Heart right ventricle (tissue), 16 donors: ENCODE data around the gene GSN. TPM values are rescaled to one million over a fixed set of nuclear protein-coding genes. Genes with fewer than 3 reads are reported as not detected.

Experiments used
- ATAC-seq, 8 donors: fragments of 200-7000 bp; cut with Tn5 transposase; one replicate each; pipeline ENCODE4 v1.9.1; 2020; ENCODE audit warnings: mild to moderate bottlenecking in 8 of 8, moderate library complexity in 8 of 8, moderate number of reproducible peaks in 1 of 8
- DNase-seq, 2 donors: peaks; one replicate each; pipeline ENCODE4 v3.0.0-alpha.2; 2020
- H3K27ac ChIP-seq, 10 donors: fragments of 200-600 bp; sonication (generic) in 2 of 10; one replicate each; pipeline versions ENCODE4 v1.5.0 to v1.8.0; 2020 to 2022; ENCODE audit warnings: mild to moderate bottlenecking in 3 of 10
- H3K27me3 ChIP-seq, 7 donors: fragments of 200-600 bp; one replicate each; pipeline ENCODE4 v1.8.0; 2021 to 2022; ENCODE audit warnings: mild to moderate bottlenecking in 2 of 7
- H3K36me3 ChIP-seq, 9 donors: fragments of 200-600 bp; sonication (generic) in 1 of 9; one replicate each; pipeline versions ENCODE4 v1.5.0 to v1.8.0; 2020 to 2022; ENCODE audit warnings: mild to moderate bottlenecking in 2 of 9
- H3K4me1 ChIP-seq, 9 donors: fragments of 200-600 bp; sonication (generic) in 1 of 9; one replicate each; pipeline versions ENCODE4 v1.5.0 to v1.8.0; 2020 to 2022; ENCODE audit warnings: mild to moderate bottlenecking in 4 of 9
- H3K4me3 ChIP-seq, 10 donors: fragments of 200-600 bp; sonication (generic) in 2 of 10; one replicate each; pipeline versions ENCODE4 v1.5.0 to v1.8.0; 2020 to 2022; ENCODE audit warnings: mild to moderate bottlenecking in 7 of 10, moderate library complexity in 2 of 10
- H3K9me3 ChIP-seq, 11 donors: fragments of 200-600 bp in 10 of 11; sonication (generic) in 2 of 11; one replicate each; pipeline versions ENCODE4 v1.5.0 to v1.8.0; 2013 to 2022; ENCODE audit warnings: mild to moderate bottlenecking in 2 of 11, control low read depth in 1 of 11, moderate library complexity in 1 of 11
- CTCF ChIP-seq, 9 donors: fragments of 200-600 bp; sonication (generic) in 2 of 9; IDR thresholded peaks; one replicate each; pipeline versions ENCODE4 v1.5.0 to v1.8.0; 2021 to 2022; ENCODE audit warnings: antibody characterized with exemption in 9 of 9, mild to moderate bottlenecking in 5 of 9, moderate library complexity in 1 of 9
- WGBS, 2 donors: extraction: QIAGEN DNeasy Blood & Tissue Kit; methylation state at CpG; one replicate each; pipeline ENCODE4 v1.1.7; 2013; ENCODE audit warnings: inconsistent platforms in 1 of 2; 5-methylcytosine and 5-hydroxymethylcytosine counted together
- intact Hi-C, 10 donors: fragments of 100-400 bp; cut with DNase I; formaldehyde crosslinking; loops; one replicate each; pipeline versions ENCODE4 v1.11.1 to v1.14.2; 2022
- polyA plus RNA-seq, 2 donors: library from polyadenylated mRNA; stranded (reverse); fragments of 200-250 nt; gene quantifications; one replicate each; pipeline ENCODE4 v1.2.3, GENCODE V29; 2013
- total RNA-seq, 10 donors: library from RNA; stranded (reverse); fragmentation: NEBNext Ultra II Directional in 3 of 10; extraction: Animal tissue kit (Norgen Biotek cat#: 25700) in 3 of 10; gene quantifications; one replicate each; pipeline versions ENCODE4 v1.2.1 to v1.2.4, GENCODE V29; 2021 to 2023
- donor health status: Arrhythmogenic right ventricular cardiomyopathy.
- donor health status: ischemic (EF 13 %, LVEDD 7.1; RV severe dilation, severe dysfunction).
- donor health status: healthy with polysubstance abuse.
- donor health status: DM: no; HTN: yes; CAD: no.
- donor health status: DM: no; HTN: no; CAD: no.
- donor health status: ischemic (EF 25% LVEDD 6.9; RV normal size, moderate dysfunction).
- donor health status: ischemic (EF 25% LVEDD 5.7; RV mildly dilated, moderate dysfunction).
- donor health status: healthy.
- donor health status: DM: yes; HTN: yes; CAD: no.
- donor health status: Ischemic cardiomyopathy.
- donor health status: ischemic (EF 35%, LVEDD 5.7; RV mildly dilated, moderate dysfunction).
- donor health status: nonischemic (EF 11% LVEDD 7.7; RV severe dilation, severe dysfunction).
- donor health status: DM: yes; HTN: yes; CAD: no.
- donor health status: PGD.
- donor health status: ischemic (EF 29% LVEDD 5.4; RV normal size, mild dysfunction).
- donor health status: nonischemic (EF 23%, LVEDD 6.1; RV moderate dilation, normal function).

The GSN gene
- total and polyA plus RNA-seq, 12 donors = 360 to 861 (median 668) TPM

GRCh38 chr9:121365564-121365963 is 97.6 kb downstream of the GSN start:
- no peak for TF ChIP-seq CTCF (IDR thresholded peaks at IDR 0.05)
- Histone ChIP-seq H3K4me3 (peak overlapping the region in 8 of 10 donors; percentile 1 to 86 (median 78)), H3K27me3 (no peaks in the 10 kb centered on the region), H3K36me3 (peaks cover 0 to 33% (median 0%) of the 10 kb centered on the region in 9 donors), H3K4me1 (peaks cover 10 to 88% (median 84%) of the 10 kb centered on the region in 9 donors), H3K27ac (peak overlapping the region; percentile 8 to 99 (median 96)), H3K9me3 (no peaks in the 10 kb centered on the region)
- ATAC-seq = no peak
- 33 to 42% methylated on average over 2 of the region's 2 CpGs for WGBS, 2 donors
- intact Hi-C loops = loop anchor here in 1 of 10 donors (5.0 kb wide), 1 partner anchor 83 kb away; no protein-coding TSS in a partner anchor
- DNase-seq = no peak

GRCh38 chr9:121366611-121367192 is 98.7 kb downstream of the GSN start:
- no peak for TF ChIP-seq CTCF (IDR thresholded peaks at IDR 0.05)
- H3K4me1 ChIP-seq = peaks cover 13 to 88% (median 81%) of the 10 kb centered on the region in 9 donors
- H3K9me3 ChIP-seq = no peaks in the 10 kb centered on the region
- 66 to 73% methylated on average over 5 of the region's 5 CpGs for WGBS, 2 donors
- H3K4me3 ChIP-seq = peak overlapping the region; percentile 50 to 86 (median 78)
- no peaks in the 10 kb centered on the region for H3K27me3 ChIP-seq
- DNase-seq (no peak), ATAC-seq (no peak)
- peak overlapping the region in 9 of 10 donors; percentile 88 to 99 (median 97) for H3K27ac ChIP-seq
- intact Hi-C loops = loop anchor here in 1 of 10 donors (5.0 kb wide), 1 partner anchor 84 kb away; no protein-coding TSS in a partner anchor
- peaks cover 0 to 33% (median 0%) of the 10 kb centered on the region in 9 donors for H3K36me3 ChIP-seq

GRCh38 chr9:121367306-121368137 is 99.6 kb downstream of the GSN start:
- Histone ChIP-seq H3K27ac (peak overlapping the region; percentile 88 to 99 (median 96)), H3K9me3 (no peaks in the 10 kb centered on the region), H3K36me3 (peaks cover 0 to 33% (median 0%) of the 10 kb centered on the region in 9 donors), H3K4me3 (peak overlapping the region; percentile 50 to 86 (median 78)), H3K4me1 (peaks cover 13 to 88% (median 81%) of the 10 kb centered on the region in 9 donors), H3K27me3 (no peaks in the 10 kb centered on the region)
- intact Hi-C loops = loop anchor here in 2 of 10 donors (2.0 to 5.0 kb wide), 2 partner anchors 15 to 85 kb away; no protein-coding TSS in a partner anchor
- 33 to 48% methylated on average over 4 of the region's 4 CpGs for WGBS, 2 donors
- DNase-seq (no peak), ATAC-seq (no peak)
- no peak for TF ChIP-seq CTCF (IDR thresholded peaks at IDR 0.05)

GRCh38 chr9:121368138-121368522 is 100.2 kb downstream of the GSN start:
- peak overlapping the region; percentile 88 to 99 (median 96) for H3K27ac ChIP-seq
- 21 to 31% methylated on average over 1 of the region's 1 CpG for WGBS, 2 donors
- no peak for TF ChIP-seq CTCF (IDR thresholded peaks at IDR 0.05)
- H3K4me1 ChIP-seq = peaks cover 12 to 88% (median 81%) of the 10 kb centered on the region in 9 donors
- ATAC-seq (no peak), DNase-seq (no peak)
- H3K36me3 ChIP-seq = peaks cover 0 to 33% (median 0%) of the 10 kb centered on the region in 9 donors
- intact Hi-C loops = loop anchor here in 2 of 10 donors (2.0 to 5.0 kb wide), 2 partner anchors 15 to 86 kb away; no protein-coding TSS in a partner anchor
- H3K27me3 ChIP-seq = no peaks in the 10 kb centered on the region
- H3K9me3 ChIP-seq = no peaks in the 10 kb centered on the region
- peak overlapping the region; percentile 50 to 86 (median 78) for H3K4me3 ChIP-seq
